ENCODE results near the gene SRGAP1.

The SRGAP1 gene

GRCh38 chr12:63906876-63907275 lies 62.4 kb downstream of the SRGAP1 start:
- DNase-seq (ENCODE audit: low read depth in 3 of 3), result no peak

GRCh38 chr12:63907561-63907960 lies 63.1 kb downstream of the SRGAP1 start:
- DNase-seq (ENCODE audit: low read depth in 3 of 3), result no peak

GRCh38 chr12:63909746-63910145 lies 65.2 kb downstream of the SRGAP1 start:
- DNase-seq (ENCODE audit: low read depth in 3 of 3), result no peak

DNA sequence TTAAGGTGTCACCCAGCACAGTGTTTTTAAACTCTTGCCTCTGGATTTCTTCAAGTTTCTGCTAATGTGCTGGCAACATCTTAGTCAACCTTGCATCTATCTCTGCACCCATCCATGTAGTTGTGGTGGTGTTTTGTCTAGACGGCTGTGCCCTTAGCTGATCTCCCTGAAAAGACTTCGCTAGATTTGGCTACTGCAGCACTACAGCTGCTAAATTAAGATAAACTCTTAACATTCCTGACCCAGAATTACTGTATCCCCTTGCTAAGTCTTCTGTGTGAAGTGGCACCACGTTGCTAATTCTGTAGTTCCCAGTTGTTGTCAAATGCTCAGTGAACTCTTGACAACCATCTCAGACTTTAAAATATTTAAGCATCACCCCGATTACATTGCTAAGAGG lies 66.8 kb downstream of the SRGAP1 start:
- DNase-seq (ENCODE audit: low read depth in 3 of 3), result no peak

DNA sequence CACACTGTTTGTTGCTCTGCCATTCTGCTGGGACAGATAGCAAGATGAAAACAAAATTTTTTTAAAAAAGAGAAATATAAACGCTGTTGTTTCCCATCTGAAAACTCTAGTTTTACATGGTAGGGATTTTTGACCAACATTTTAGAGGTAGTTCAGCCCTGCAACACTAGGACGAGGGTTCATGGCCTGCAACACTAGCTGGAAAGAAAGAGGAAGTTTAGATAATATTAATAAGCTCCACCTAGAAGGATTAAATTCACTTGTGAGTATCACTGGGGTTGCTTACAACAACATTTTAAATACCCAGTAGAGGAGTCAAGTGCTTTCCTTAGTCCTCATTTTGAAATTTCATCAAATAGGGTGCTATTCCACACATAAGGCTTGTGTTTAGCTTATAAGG lies 68.2 kb downstream of the SRGAP1 start:
- no peak for DNase-seq (ENCODE audit: low read depth in 3 of 3)

DNA sequence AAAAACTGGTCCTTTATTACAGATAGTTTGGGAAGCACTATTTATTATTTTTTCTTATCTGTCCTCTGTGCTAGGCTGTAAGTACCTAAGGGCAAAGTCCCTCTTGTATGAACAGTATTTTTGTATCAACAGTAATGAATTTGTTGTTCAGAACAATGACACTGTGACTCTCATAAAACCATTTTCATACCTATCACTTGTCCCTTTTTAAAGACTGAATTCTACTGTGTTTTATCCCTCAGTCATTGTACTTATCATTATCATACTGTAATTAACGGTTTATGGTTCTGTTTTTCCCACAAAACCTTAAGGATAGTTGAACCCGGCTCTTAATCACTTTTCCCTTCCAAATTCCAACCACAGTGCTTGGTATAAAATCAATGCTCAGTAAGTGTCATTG lies 69.4 kb downstream of the SRGAP1 start:
- DNase-seq (ENCODE audit: low read depth in 3 of 3), result no peak

GRCh38 chr12:63915105-63915800 lies 70.8 kb downstream of the SRGAP1 start:
- no peak for DNase-seq (ENCODE audit: low read depth in 3 of 3)

- DNase-seq (ENCODE audit: low read depth in 3 of 3), result no peak
These were observed 72.3 kb downstream of the SRGAP1 start for GRCh38 chr12:63916561-63917476.

GRCh38 chr12:63917477-63917862 lies 73.0 kb downstream of the SRGAP1 start:
- DNase-seq (ENCODE audit: low read depth in 3 of 3), result no peak

DNA sequence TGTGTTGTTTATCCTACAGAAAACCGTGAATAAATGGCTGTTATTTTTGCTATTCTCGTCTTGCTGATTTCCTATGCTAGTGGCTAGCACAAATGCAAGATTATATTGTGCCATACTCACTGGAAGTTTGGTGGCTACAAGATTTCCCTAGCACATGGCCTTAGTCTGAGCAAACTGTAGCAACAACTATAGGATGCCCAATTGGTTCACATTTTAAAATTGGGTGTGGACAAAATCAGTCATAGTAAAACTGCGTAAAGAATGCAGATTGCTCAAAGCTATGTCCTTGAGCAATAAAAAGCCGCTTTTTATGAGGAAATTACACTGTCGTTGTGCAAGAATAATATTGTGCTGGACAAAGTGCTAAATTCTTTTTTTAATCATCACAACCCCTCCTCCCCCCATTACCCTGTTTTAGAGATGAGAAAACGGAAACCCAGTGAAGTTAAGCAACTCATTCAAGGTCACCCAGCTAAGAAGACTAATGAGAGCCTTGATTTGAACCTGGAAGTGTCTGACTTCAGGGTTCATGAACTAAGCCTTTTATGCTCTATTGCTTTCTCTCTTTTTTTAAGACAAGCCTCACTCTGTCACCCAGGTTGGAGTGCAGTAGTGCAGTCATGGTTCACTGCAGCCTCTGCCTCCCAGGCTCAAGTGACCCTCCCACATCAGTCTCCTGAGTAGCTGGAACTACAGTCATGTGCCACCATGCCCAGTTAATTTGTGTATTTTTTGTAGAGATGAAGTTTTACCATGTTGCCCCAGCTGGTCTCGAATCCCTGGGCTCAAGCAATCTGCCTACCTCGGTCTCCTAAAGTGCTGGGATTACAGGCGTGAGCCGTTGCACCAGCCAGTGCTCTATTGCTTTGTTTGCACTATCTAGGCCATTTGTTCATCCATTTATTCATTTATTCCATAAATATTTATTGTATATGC lies 73.6 kb downstream of the SRGAP1 start:
- no peak for DNase-seq (ENCODE audit: low read depth in 3 of 3)

GRCh38 chr12:63918800-63919300 lies 74.3 kb downstream of the SRGAP1 start:
- DNase-seq (ENCODE audit: low read depth in 3 of 3), result no peak

GRCh38 chr12:63919756-63920155 lies 75.3 kb downstream of the SRGAP1 start:
- no peak for DNase-seq (ENCODE audit: low read depth in 3 of 3)

GRCh38 chr12:63921157-63921556 lies 76.7 kb downstream of the SRGAP1 start:
- DNase-seq (ENCODE audit: low read depth in 3 of 3), result no peak

- DNase-seq (ENCODE audit: low read depth in 3 of 3), result no peak
These were observed 78.0 kb downstream of the SRGAP1 start for GRCh38 chr12:63922474-63922873.

DNA sequence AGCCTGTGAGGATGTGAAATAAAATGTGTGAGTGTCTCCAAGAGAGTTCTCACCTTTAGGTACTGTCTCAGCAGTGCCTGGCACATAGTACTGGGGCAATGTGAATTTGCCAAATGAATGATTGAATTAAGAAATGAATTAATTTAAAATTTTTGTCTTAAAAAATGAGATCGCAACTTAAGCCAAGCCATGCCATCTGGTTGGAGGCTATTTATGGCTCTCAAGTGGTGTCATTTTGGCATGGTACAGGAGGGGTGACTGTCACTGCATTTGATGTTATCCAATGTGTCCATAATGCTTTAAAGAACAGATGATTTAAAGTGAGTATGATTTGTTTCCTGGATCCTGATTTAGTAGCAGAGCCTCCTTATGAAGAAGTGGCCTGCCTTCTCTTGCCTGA lies 80.3 kb downstream of the SRGAP1 start:
- no peak for DNase-seq (ENCODE audit: low read depth in 3 of 3)

- no peak for DNase-seq (ENCODE audit: low read depth in 3 of 3)
These were observed 83.0 kb downstream of the SRGAP1 start for GRCh38 chr12:63927511-63927910.

- DNase-seq (ENCODE audit: low read depth in 3 of 3), result no peak
These were observed 83.8 kb downstream of the SRGAP1 start for GRCh38 chr12:63928305-63928704.

DNA sequence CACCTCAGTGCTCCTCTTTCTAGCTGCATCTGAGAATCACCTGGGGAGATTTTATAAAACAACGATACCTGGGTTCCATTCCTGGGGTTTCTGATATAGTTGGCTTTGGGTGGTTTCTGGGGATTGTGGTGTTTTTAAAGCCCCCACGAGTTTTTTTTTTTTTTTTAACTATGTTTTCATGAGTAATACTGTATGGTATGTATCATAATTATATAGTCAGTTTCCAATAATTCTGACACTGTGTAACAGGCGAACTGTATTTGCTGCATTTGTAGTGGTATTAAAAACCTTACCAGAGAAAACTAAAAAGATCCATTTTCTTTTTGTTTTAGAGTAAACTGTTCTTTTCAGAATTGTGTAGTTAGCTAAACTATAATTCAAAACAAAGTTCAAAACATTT lies 84.9 kb downstream of the SRGAP1 start:
- DNase-seq (ENCODE audit: low read depth in 3 of 3), result no peak

- DNase-seq (ENCODE audit: low read depth in 3 of 3), result no peak
These were observed 86.5 kb downstream of the SRGAP1 start for GRCh38 chr12:63930971-63931370.

GRCh38 chr12:63931703-63932102 lies 87.2 kb downstream of the SRGAP1 start:
- DNase-seq (ENCODE audit: low read depth in 3 of 3), result no peak

- no peak for DNase-seq (ENCODE audit: low read depth in 3 of 3)
These were observed 90.4 kb downstream of the SRGAP1 start for GRCh38 chr12:63934936-63935335.

DNA sequence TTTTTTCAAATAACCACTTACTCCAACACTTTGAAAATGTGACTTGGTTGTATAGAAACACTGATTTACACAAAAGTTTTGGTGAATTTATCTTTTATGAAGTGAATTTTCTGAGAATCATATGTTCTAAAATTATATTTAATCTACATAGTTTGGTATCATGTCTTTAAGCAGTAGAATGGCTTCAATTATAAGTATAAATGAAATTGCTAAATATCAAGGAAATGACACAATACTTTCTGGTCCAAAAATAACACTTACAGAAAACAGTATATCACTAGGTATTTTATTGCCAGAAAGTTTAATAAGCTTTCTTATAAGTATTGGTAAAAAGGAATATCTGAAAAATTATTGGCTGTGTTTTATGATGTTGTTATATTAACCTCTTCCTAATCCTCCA lies 90.9 kb downstream of the SRGAP1 start:
- DNase-seq (ENCODE audit: low read depth in 3 of 3), result no peak

All from stimulated activated CD4-positive, alpha-beta T cell treated with anti-CD3 and anti-CD28 coated beads, TNF-alpha, amount 100 ng/mL, for 48 hours (primary cell).